ENCODE data around the gene SYP. TPM values are rescaled to one million over a fixed set of nuclear protein-coding genes. Genes with fewer than 3 reads are reported as not detected.

Gene SYP
- total RNA-seq, 1 donor from 2014 or later = 0.07 TPM

DNA sequence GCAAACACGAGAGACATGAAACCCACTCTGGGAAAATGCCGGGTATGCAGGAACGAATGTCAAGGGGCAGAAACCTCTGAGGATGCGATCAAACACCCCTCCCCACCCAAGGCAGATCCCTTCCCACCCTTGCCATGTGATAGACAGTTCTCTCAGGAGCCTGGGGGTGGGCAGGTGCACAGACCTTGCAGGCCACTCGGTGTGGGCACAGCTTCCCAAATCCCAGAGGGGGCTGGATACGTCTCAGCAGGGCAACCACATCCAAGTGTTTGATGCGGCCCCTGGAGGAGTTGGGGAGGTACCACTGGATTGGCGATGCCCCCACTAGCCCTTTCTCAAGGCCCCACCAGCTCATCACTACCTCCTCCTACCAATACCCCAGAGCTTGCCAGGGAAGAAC lies 10.4 kb upstream of the SYP start:
- Histone ChIP-seq H3K27ac (no peak overlapping the region), H3K36me3 (no peaks in the 10 kb centered on the region), H2AFZ (replicated peaks) (no peak overlapping the region), H3K9ac (no peak overlapping the region), H3K4me2 (no peak overlapping the region), H3K9me3 (ENCODE audit: low read depth) (no peaks in the 10 kb centered on the region), H4K20me1 (ENCODE audit: low read depth) (no peaks in the 10 kb centered on the region), H3K27me3 (no peaks in the 10 kb centered on the region), H3K4me1 (no peaks in the 10 kb centered on the region), H3K4me3 (no peak overlapping the region), H3K79me2 (ENCODE audit: low read depth) (no peaks in the 10 kb centered on the region), H3F3A (ENCODE audit: low read depth) (no peaks in the 10 kb centered on the region)
- no peaks in the 10 kb centered on the region for H3K36me3 Mint-ChIP-seq
- no peaks in the 10 kb centered on the region for H3K4me1 Mint-ChIP-seq
- no peak for DNase-seq (ENCODE audit: low spot score)
- H3K27me3 Mint-ChIP-seq (ENCODE audit: insufficient read depth, low read depth) = peaks cover 10% of the 10 kb centered on the region
- TF ChIP-seq EZH2 (IDR thresholded peaks at IDR 0.05) (no peak), EZH2phosphoT487 (IDR thresholded peaks at IDR 0.05) (no peak), CTCF (IDR thresholded peaks at IDR 0.05) (no peak)
- H3K4me3 Mint-ChIP-seq = no peak overlapping the region
- peaks cover 13% of the 10 kb centered on the region for H3K9me3 Mint-ChIP-seq
- no peak overlapping the region for H3K27ac Mint-ChIP-seq

GRCh38 chrX:49209434-49210251 lies 9.7 kb upstream of the SYP start:
- Histone ChIP-seq H3K79me2 (ENCODE audit: low read depth) (no peaks in the 10 kb centered on the region), H3K27me3 (no peaks in the 10 kb centered on the region), H3K4me1 (no peaks in the 10 kb centered on the region), H3K36me3 (no peaks in the 10 kb centered on the region), H3K27ac (no peak overlapping the region), H3F3A (ENCODE audit: low read depth) (no peaks in the 10 kb centered on the region), H3K9ac (no peak overlapping the region), H2AFZ (replicated peaks) (no peak overlapping the region), H3K4me2 (no peak overlapping the region), H3K9me3 (ENCODE audit: low read depth) (no peaks in the 10 kb centered on the region), H3K4me3 (no peak overlapping the region), H4K20me1 (ENCODE audit: low read depth) (no peaks in the 10 kb centered on the region)
- no peak for TF ChIP-seq EZH2 (IDR thresholded peaks at IDR 0.05)
- TF ChIP-seq EZH2phosphoT487 (IDR thresholded peaks at IDR 0.05) = no peak
- TF ChIP-seq CTCF (IDR thresholded peaks at IDR 0.05) = no peak
- no peaks in the 10 kb centered on the region for H3K4me1 Mint-ChIP-seq
- H3K36me3 Mint-ChIP-seq = no peaks in the 10 kb centered on the region
- H3K27ac Mint-ChIP-seq = no peak overlapping the region
- H3K27me3 Mint-ChIP-seq (ENCODE audit: insufficient read depth, low read depth) = peaks cover 5% of the 10 kb centered on the region
- H3K4me3 Mint-ChIP-seq = no peak overlapping the region
- H3K9me3 Mint-ChIP-seq = peaks cover 8% of the 10 kb centered on the region
- DNase-seq (ENCODE audit: low spot score) = no peak

DNA sequence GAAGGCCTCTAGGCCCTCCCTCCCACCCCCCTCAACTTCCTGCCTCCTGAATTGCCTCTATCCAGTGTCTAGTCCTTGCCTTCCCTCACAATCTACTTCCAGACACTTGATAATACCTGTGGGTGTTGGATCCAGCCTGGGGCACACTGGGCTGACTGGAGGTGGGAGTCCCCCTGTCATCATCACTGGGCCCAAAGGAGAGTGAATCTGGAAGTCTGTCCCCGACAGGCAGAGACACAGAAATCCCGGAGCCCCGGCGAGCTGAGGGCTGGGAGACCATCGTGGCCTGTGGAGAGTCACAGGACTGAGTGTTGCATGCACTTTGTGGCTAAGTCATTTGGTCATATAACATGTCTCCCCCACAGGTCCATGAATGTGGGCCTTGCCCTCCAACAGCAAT lies 8.4 kb upstream of the SYP start:
- no peak overlapping the region for H2AFZ ChIP-seq (replicated peaks)
- no peaks in the 10 kb centered on the region for H3K4me1 Mint-ChIP-seq
- H3K4me2 ChIP-seq = no peak overlapping the region
- H3K27me3 ChIP-seq = no peaks in the 10 kb centered on the region
- no peaks in the 10 kb centered on the region for H3K79me2 ChIP-seq (ENCODE audit: low read depth)
- no peak overlapping the region for H3K4me3 Mint-ChIP-seq
- no peaks in the 10 kb centered on the region for H3K36me3 ChIP-seq
- H4K20me1 ChIP-seq (ENCODE audit: low read depth) = no peaks in the 10 kb centered on the region
- H3K4me1 ChIP-seq = no peaks in the 10 kb centered on the region
- H3K4me3 ChIP-seq = no peak overlapping the region
- peaks cover 8% of the 10 kb centered on the region for H3K9me3 Mint-ChIP-seq
- no peak for TF ChIP-seq EZH2 (IDR thresholded peaks at IDR 0.05)
- TF ChIP-seq EZH2phosphoT487 (IDR thresholded peaks at IDR 0.05) = no peak
- TF ChIP-seq CTCF (IDR thresholded peaks at IDR 0.05) = no peak
- H3K9ac ChIP-seq = no peak overlapping the region
- DNase-seq (ENCODE audit: low spot score) = no peak
- H3K9me3 ChIP-seq (ENCODE audit: low read depth) = no peaks in the 10 kb centered on the region
- H3K36me3 Mint-ChIP-seq = no peaks in the 10 kb centered on the region
- H3K27me3 Mint-ChIP-seq (ENCODE audit: insufficient read depth, low read depth) = peaks cover 5% of the 10 kb centered on the region
- H3F3A ChIP-seq (ENCODE audit: low read depth) = no peaks in the 10 kb centered on the region
- H3K27ac Mint-ChIP-seq = no peak overlapping the region
- no peak overlapping the region for H3K27ac ChIP-seq
